Right cardiac atrium (tissue), 5 donors: Measurements from ENCODE around the gene CARF. TPM values are rescaled to one million over a fixed set of nuclear protein-coding genes. Genes with fewer than 3 reads are reported as not detected.
A peak's percentile ranks its signal among the peaks of the same experiment; 100 is the strongest.

Experiments
- ATAC-seq, 2 donors: fragments of 200-7000 bp; cut with Tn5 transposase; one replicate each; pipeline versions ENCODE4 v1.8.0 to v1.9.1; 2020; ENCODE audit warnings: moderate library complexity in 2 of 2, mild to moderate bottlenecking in 1 of 2
- DNase-seq, 3 donors: peaks; one replicate each; pipeline ENCODE4 v3.0.0-alpha.2; 2020
- H3K27ac ChIP-seq: one replicate; pipeline ENCODE4 v1.5.1; 2013; ENCODE audit warnings: mild to moderate bottlenecking, low read length, control low read depth, moderate library complexity
- H3K27me3 ChIP-seq: one replicate; pipeline ENCODE4 v1.6.1; 2013; ENCODE audit not compliant: control insufficient read depth, insufficient read depth
- H3K4me1 ChIP-seq: one replicate; pipeline ENCODE4 v1.6.1; 2013; ENCODE audit warnings: low read length; ENCODE audit not compliant: control insufficient read depth, insufficient read depth
- H3K4me3 ChIP-seq: one replicate; pipeline ENCODE4 v1.5.1; 2013; ENCODE audit warnings: low read length, control low read depth
- H3K9me3 ChIP-seq: one replicate; pipeline ENCODE4 v1.6.1; 2013; ENCODE audit warnings: low read length; ENCODE audit not compliant: control insufficient read depth
- whole genome bisulfite sequencing: extraction: QIAGEN DNeasy Blood & Tissue Kit; methylation state at CpG from one replicate; pipeline ENCODE4 v1.1.7; 2013; 5-methylcytosine and 5-hydroxymethylcytosine counted together
- intact Hi-C, 4 donors: fragments of 100-400 bp; cut with DNase I; formaldehyde crosslinking; loops; one replicate each; pipeline versions ENCODE4 v1.11.0 to v1.14.0; 2022 to 2023
- polyA plus RNA-seq: library from polyadenylated mRNA; stranded (reverse); fragments of 200-250 nt; gene quantifications from one replicate; pipeline ENCODE4 v1.2.3, GENCODE V29; 2013
- total RNA-seq, 4 donors: library from RNA; stranded (reverse); fragmentation: NEBNext Ultra II Directional; extraction: Animal tissue kit (Norgen Biotek cat#: 25700); gene quantifications; one replicate each; pipeline ENCODE4 v1.2.1, GENCODE V29; 2021
- donor health status: healthy with polysubstance abuse.
- donor health status: DM: no; HTN: yes; CAD: no.
- donor health status: DM: no; HTN: no; CAD: no.
- donor health status: DM: no; HTN: yes; CAD: no; lungs with severe emphysema.
- donor health status: DM: yes; HTN: yes; CAD: no.

Gene CARF
- total and polyA plus RNA-seq, 5 donors: 2.8 to 10.2 (median 9.2) TPM

DNA sequence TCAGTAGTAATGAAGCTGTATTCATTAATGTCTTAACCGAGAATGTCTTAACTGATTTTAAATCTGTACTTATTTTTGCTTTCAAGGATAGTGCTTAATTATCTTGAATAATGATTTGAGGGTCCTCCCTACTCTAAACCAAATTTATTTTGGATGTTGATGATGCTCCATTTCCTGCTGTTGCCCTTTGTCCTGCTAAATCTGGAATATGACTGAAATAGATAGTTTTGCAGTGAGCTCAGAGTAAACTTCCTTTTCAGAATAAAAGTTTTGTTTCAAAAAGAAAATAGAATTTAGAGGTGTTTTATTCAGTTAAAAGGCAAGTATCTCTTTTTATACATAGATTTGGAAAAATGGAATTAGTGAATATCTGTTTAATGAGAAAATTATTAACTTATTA, 110.7 kb downstream of the CARF start:
- Histone ChIP-seq H3K27me3 (no peaks in the 10 kb centered on the region), H3K9me3 (no peaks in the 10 kb centered on the region), H3K4me3 (no peak overlapping the region), H3K4me1 (peaks cover 3% of the 10 kb centered on the region), H3K27ac (no peak overlapping the region)
- DNase-seq (no peak), ATAC-seq (peak in 1 of 2 donors; percentile 63)
- intact Hi-C loops: no loop called here
- 25% methylated on average over 1 of the region's 1 CpG for WGBS

DNA sequence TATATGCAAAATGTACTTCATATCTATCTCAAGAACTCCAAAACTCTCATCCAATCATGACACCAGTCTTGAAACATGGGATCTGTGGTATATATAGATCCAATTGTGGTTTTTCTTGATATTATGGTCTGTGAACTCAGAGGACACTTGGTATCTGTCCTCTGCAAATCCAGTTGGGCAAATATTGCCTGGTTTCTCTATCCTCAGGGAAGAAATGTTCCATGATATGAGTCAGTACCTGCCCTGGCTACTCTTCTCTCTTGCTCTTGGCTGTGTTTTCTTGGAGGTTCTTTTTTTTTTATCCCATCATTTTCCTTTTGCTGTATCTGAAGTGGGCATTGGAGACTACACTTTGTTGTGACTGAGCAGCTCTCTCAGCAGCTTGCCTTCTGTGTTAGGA, 113.5 kb downstream of the CARF start:
- Histone ChIP-seq H3K9me3 (no peaks in the 10 kb centered on the region), H3K27me3 (no peaks in the 10 kb centered on the region), H3K27ac (no peak overlapping the region), H3K4me3 (no peak overlapping the region), H3K4me1 (peaks cover 3% of the 10 kb centered on the region)
- intact Hi-C loops: no loop called here
- DNase-seq (no peak), ATAC-seq (no peak)

DNA sequence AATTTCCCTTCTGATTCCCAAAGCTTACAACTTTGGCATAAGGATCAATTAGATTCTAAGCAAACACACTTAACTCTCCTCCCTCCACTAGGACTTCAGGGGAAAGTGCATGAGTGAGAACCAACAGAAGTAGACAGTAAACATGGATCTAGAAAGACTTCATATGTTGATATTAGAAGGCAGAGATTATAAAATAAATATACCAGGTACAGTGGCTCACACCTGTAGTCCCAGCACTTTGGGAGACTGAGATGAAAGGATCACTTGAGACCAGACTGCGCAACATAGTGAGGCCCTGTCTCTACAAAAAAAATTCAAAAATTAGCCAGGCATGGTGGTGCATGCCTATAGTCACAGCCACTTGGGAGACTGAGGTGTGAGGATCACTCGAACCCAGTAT, 118.5 kb downstream of the CARF start:
- no peak overlapping the region for H3K4me3 ChIP-seq
- intact Hi-C loops: no loop called here
- H3K27me3 ChIP-seq: no peaks in the 10 kb centered on the region
- no peak for DNase-seq
- no peaks in the 10 kb centered on the region for H3K9me3 ChIP-seq
- 96% methylated on average over 2 of the region's 2 CpGs for WGBS
- H3K4me1 ChIP-seq: peaks cover 2% of the 10 kb centered on the region
- no peak for ATAC-seq
- H3K27ac ChIP-seq: no peak overlapping the region

DNA sequence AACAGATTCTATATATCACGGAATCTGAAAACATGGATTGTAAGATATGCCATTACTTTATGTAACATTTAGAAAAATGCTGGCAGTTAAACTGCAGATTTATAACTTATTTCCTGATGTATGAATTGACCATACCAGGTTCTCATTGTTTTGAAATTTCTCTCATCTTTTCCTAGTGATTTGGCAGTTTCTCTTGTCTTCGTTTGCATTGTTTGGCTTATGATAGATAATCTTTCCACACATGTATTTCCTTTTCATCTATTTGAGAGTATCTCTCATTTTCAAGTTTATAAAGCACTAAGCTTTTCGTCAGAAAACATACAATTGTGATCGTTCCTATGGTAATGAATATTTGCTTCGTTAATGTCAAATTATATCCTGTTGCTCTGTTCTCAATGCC, 118.9 kb downstream of the CARF start:
- intact Hi-C loops: no loop called here
- WGBS: 80% methylated on average over 5 of the region's 5 CpGs
- DNase-seq (no peak), ATAC-seq (no peak)
- no peak overlapping the region for H3K27ac ChIP-seq
- no peaks in the 10 kb centered on the region for H3K27me3 ChIP-seq
- no peaks in the 10 kb centered on the region for H3K4me1 ChIP-seq
- H3K9me3 ChIP-seq: no peaks in the 10 kb centered on the region
- no peak overlapping the region for H3K4me3 ChIP-seq

DNA sequence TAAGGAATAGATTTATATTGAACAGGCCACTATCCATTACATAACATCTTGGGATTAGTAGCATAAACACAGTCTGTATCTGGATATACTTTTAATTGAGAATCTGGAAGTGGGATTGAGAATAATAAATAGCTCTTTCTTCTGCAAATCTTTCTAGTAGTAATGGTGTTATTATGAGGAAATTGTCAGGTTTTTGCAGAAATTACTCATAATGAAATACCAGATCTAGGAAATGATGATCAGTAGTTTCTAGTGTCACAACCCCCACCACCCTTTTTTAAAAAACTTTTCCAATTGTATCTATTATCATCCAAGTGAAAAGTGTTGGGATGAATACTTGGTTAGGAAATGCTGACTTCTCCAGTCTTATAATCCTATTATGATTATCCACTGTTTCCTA, 121.3 kb downstream of the CARF start:
- intact Hi-C loops: loop anchor here in 1 of 4 donors (2.0 kb wide), 1 partner anchor 23 kb away; no protein-coding TSS in a partner anchor
- no peak for ATAC-seq
- no peaks in the 10 kb centered on the region for H3K4me1 ChIP-seq

DNA sequence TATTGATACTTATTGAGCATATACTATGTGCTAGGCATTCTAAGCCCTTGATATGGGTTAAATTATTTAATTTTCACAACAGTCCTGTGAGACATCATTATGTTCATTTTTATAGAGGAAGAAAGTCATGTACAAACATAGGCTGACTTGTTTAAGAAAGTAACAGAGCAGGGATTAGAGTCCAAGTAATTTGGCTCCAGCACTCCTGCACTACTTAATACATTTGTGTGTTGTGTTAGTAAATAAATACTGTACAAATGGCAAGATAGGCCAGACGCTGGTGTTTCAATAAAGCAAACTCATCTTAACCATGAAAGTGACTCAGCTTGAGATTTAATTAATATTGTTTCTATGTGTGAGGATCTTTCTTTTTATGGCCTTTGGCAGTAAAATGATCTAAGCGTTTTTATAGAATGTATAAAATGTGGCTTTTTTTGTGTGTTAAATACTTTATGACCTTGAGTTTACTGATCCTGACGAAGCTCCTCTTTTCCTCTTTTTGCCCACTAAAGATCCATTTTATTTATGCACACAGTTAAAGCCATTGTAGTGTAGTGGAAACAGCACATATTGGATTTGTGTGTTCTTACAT, 123.9 kb downstream of the CARF start:
- intact Hi-C loops: no loop called here
- WGBS: 80% methylated on average over 3 of the region's 3 CpGs
- Histone ChIP-seq H3K9me3 (no peaks in the 10 kb centered on the region), H3K4me3 (no peak overlapping the region), H3K4me1 (peaks cover 3% of the 10 kb centered on the region), H3K27me3 (no peaks in the 10 kb centered on the region), H3K27ac (no peak overlapping the region)
- ATAC-seq (no peak), DNase-seq (no peak)

More for the DNA sequence above, 121.3 kb downstream of the CARF start:
- H3K27me3 ChIP-seq: no peaks in the 10 kb centered on the region
- no peak overlapping the region for H3K4me3 ChIP-seq
- DNase-seq: no peak
- H3K9me3 ChIP-seq: no peaks in the 10 kb centered on the region
- no peak overlapping the region for H3K27ac ChIP-seq

Other genes with a start within 250 kb of the CARF start
- gene ICA1L, start 40.5 kb upstream of the CARF start, total RNA-seq: 10 to 100 TPM in 3 of 4 donors, 1 to 10 TPM in 1; 7.3 to 17.7 (median 12.8) TPM
- gene ICA1L, start 40.5 kb upstream of the CARF start, polyA plus RNA-seq: 5.1 TPM
- 10 to 100 TPM; 39.7 to 57.5 (median 54.1) TPM for gene WDR12, start 602 bp upstream of the CARF start, total RNA-seq
- 29.4 TPM for gene WDR12, start 602 bp upstream of the CARF start, polyA plus RNA-seq
- 10 to 100 TPM; 15.9 to 25.0 (median 18.7) TPM for gene NBEAL1, start 102.6 kb downstream of the CARF start, total RNA-seq
- gene NBEAL1, start 102.6 kb downstream of the CARF start, polyA plus RNA-seq: 3.5 TPM